ENCODE results near the gene SRCIN1. TPM values are rescaled to one million over a fixed set of nuclear protein-coding genes. Genes with fewer than 3 reads are reported as not detected.
"Not testable (repeated sequence)": the region's sequence is repeated elsewhere in the genome, so short reads cannot be mapped to it uniquely, and the experiment has no call there.

The SRCIN1 gene
- total RNA-seq, 1 experiment from 2014 or later, result 0.02 TPM

- H3K36me3 ChIP-seq, result no peaks in the 10 kb centered on the region
- H3K9me3 ChIP-seq (replicated peaks), result no peaks in the 10 kb centered on the region
- no peak overlapping the region for H3K4me3 ChIP-seq
- no peak overlapping the region for H3K27ac ChIP-seq
- no peak for DNase-seq
- no peaks in the 10 kb centered on the region for H3K27me3 ChIP-seq
- H3K4me1 ChIP-seq, result peaks cover 4% of the 10 kb centered on the region; the same call in 1 of the 2 replicates
Observed at GRCh38 chr17:38534498-38534885, 71.3 kb downstream of the SRCIN1 start.

- H3K9me3 ChIP-seq (replicated peaks), result no peaks in the 10 kb centered on the region
- peaks cover 4% of the 10 kb centered on the region; the same call in 1 of the 2 replicates for H3K4me1 ChIP-seq
- H3K27ac ChIP-seq, result no peak overlapping the region
- no peak for DNase-seq
- H3K36me3 ChIP-seq, result no peaks in the 10 kb centered on the region
- H3K27me3 ChIP-seq, result no peaks in the 10 kb centered on the region
- no peak overlapping the region for H3K4me3 ChIP-seq
Observed at GRCh38 chr17:38533866-38534497, 71.8 kb downstream of the SRCIN1 start.

DNA sequence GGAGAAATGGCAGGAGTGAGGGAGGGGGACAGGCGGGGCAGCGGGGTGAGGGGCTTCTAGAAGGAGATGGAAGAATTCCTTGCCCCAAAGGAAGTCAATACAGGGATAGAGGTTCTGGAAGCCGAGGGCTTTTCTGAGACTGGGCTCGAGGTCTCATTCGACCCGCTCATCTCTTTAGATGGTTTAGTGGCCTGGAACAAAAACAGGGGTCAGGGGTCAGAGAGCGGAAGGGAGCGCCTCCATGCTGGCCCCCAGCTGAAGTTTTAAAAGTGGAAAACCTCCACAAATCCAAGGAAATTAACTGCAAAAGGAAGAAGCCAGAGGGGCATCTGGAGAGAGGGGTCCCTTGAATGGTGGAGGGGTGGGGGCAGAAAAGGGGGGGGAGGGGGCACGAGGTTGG lies 72.5 kb downstream of the SRCIN1 start:
- Histone ChIP-seq H3K4me1 (peaks cover 4% of the 10 kb centered on the region; the same call in 1 of the 2 replicates), H3K27ac (no peak overlapping the region), H3K9me3 (replicated peaks) (no peaks in the 10 kb centered on the region), H3K4me3 (no peak overlapping the region), H3K36me3 (no peaks in the 10 kb centered on the region), H3K27me3 (no peaks in the 10 kb centered on the region)
- DNase-seq, result no peak

DNA sequence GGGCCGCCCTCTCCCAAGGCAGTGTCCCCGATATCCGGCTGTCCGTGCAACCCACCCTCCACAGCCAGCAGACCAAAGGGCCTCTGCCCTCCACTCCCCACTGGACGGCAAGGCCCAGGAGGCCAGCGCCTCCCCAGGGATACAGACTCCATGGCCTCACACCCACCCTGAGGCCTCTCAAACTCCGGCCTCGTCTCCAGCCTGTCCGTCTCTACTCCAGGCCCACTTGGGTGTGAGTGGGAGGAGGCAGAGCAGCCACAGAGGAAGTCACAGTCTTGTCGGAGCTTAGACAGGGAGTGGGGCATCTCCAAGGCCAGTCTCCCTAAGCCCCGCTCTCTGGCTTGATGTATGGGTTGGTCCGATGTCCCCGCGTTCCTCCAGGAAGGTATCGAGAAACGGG lies 73.3 kb downstream of the SRCIN1 start:
- Histone ChIP-seq H3K36me3 (no peaks in the 10 kb centered on the region), H3K27me3 (no peaks in the 10 kb centered on the region)
- no peak for DNase-seq

GRCh38 chr17:38531761-38532160 lies 74.0 kb downstream of the SRCIN1 start:
- not testable (repeated sequence) for H3K4me1 ChIP-seq; H3K4me3 ChIP-seq; DNase-seq; H3K36me3 ChIP-seq; H3K9me3 ChIP-seq (replicated peaks); H3K27me3 ChIP-seq; H3K27ac ChIP-seq

More for the DNA sequence above, 73.3 kb downstream of the SRCIN1 start:
- H3K27ac ChIP-seq, result no peak overlapping the region
- no peak overlapping the region for H3K4me3 ChIP-seq
- H3K4me1 ChIP-seq, result peaks cover 4% of the 10 kb centered on the region; the same call in 1 of the 2 replicates
- no peaks in the 10 kb centered on the region for H3K9me3 ChIP-seq (replicated peaks)

DNA sequence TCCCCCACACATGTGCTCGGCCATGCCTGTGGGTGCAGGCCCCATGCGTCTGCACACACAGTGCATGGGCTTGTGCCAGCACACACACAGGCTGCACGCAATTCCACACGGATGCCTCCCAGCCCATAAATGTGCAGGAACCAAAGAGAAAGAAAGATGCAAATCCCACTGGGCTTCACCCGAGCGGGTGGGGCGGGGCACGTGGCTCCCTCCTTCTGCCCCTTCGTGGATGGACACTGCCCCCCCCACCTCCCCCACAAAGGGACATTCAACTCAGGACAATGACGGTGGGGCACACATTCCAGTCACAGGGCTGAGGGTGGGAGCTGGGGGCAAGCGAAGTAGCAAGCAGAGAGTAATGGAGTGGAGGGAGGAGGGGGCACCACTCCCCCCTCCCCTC lies 74.9 kb downstream of the SRCIN1 start:
- not testable (repeated sequence) for H3K4me1 ChIP-seq; DNase-seq; H3K4me3 ChIP-seq; H3K27me3 ChIP-seq; H3K27ac ChIP-seq; H3K9me3 ChIP-seq (replicated peaks); H3K36me3 ChIP-seq

DNA sequence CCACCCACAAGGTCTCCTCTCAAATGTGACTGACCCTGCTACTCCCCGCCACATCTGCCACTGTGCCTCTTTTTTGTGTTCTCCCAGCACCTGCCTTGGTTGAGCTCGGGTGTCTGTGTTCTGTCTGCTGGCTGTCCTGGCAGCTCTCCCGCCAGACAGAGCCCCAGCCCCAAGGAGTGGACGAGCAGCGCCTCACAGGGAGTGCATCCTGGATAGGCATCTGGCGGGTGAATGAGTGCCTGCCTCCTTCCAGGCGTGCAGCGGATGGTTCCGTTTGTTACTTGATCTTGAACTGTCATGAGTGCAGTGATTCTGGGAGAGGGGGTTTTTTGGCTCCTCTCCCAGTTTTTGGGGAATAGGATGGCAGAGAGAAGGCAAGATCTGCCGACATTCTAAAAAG lies 77.6 kb downstream of the SRCIN1 start:
- H3K36me3 ChIP-seq; H3K27ac ChIP-seq; H3K4me1 ChIP-seq; H3K4me3 ChIP-seq; H3K9me3 ChIP-seq (replicated peaks); H3K27me3 ChIP-seq; DNase-seq: not testable (repeated sequence)

DNA sequence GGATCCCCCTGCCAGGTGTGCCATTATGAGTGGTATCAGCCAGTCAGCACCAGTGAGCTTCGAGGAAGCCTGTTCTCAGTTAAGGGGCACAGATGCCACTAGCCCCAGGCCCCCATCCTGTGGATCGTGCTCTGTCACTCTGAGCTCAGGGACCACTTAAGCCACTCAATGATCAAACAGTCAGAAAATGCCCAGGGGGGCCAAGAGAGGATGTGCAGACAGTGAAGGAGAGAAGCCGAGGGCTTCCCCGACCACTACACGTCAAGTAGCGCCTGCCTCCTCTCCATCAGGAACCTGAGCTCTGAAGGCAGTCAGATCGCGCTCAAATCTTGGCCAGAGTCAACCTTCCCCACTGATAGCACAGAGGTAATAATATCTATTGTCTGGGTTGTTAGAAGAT lies 79.2 kb downstream of the SRCIN1 start:
- not testable (repeated sequence) for H3K9me3 ChIP-seq (replicated peaks); DNase-seq; H3K27ac ChIP-seq; H3K4me1 ChIP-seq; H3K36me3 ChIP-seq; H3K27me3 ChIP-seq; H3K4me3 ChIP-seq

- Histone ChIP-seq H3K36me3 (no peaks in the 10 kb centered on the region), H3K27ac (no peak overlapping the region), H3K27me3 (no peaks in the 10 kb centered on the region), H3K4me3 (no peak overlapping the region), H3K9me3 (replicated peaks) (no peaks in the 10 kb centered on the region), H3K4me1 (peaks cover 19% of the 10 kb centered on the region)
- peak in 1 of 2 experiments; percentile 15 for DNase-seq
Observed at GRCh38 chr17:38512473-38513058, 93.2 kb downstream of the SRCIN1 start.

DNA sequence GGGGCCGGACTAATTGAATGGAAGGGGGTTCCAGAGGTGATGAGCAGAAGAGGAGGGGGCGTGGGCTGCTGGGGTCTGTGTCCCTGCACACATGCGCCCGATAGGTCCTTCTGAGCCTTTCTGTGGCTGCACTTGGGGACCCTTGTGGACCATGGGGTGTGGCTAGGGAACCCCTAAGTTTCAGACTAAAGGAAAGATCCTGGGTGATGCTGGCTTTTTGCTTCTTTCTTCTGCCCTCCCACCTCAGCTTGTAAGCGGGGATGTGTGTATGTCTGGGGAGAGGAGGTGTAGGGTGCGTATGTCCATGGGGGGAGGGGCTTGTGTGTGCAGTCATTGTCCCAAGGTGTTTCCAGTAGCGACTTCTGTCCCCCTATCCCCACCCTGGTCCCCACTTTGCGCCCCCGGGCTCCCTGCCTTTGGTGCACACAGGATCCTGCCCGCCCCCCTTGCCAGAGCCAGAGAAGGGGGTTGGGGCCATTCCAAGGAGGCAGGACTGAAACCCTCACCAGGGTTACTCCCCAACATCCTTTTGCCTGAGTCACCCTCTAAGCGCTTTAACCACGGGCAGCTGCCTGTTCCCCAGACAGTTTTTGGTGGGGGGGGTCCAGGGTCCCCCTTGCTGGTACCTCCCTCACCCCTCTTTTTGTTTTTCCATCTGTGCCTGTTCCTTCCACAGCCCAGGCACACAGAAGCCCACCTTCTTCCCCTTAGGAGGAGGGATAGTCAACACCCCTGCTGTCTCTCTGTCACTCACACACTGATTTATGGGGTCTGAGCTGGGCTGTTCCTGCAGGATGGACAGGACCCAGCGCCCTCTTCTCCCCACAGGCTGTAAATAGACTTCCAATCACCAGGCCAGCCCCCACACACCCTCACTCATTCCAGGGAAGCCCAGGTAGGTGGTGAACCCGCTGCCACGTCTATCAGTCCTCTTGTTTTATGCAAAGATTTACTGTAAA lies 94.3 kb downstream of the SRCIN1 start:
- peaks cover 19% of the 10 kb centered on the region for H3K4me1 ChIP-seq
- peak overlapping the region; percentile 38; the same call in 1 of the 2 replicates for H3K4me3 ChIP-seq
- peak overlapping the region; percentile 50 for H3K27ac ChIP-seq
- no peaks in the 10 kb centered on the region for H3K9me3 ChIP-seq (replicated peaks)
- no peaks in the 10 kb centered on the region for H3K27me3 ChIP-seq
- peak; percentile 55 to 69 for DNase-seq
- peaks cover 2% of the 10 kb centered on the region; the same call in 1 of the 2 replicates for H3K36me3 ChIP-seq

- peak; percentile 60 to 69 for DNase-seq
- H3K27me3 ChIP-seq, result no peaks in the 10 kb centered on the region
- peaks cover 19% of the 10 kb centered on the region for H3K4me1 ChIP-seq
- peak overlapping the region; percentile 50; the same call in 1 of the 2 replicates for H3K27ac ChIP-seq
- peaks cover 5% of the 10 kb centered on the region; the same call in 1 of the 2 replicates for H3K36me3 ChIP-seq
- peak overlapping the region; percentile 38 for H3K4me3 ChIP-seq
- no peaks in the 10 kb centered on the region for H3K9me3 ChIP-seq (replicated peaks)
Observed at GRCh38 chr17:38510421-38511149, 95.2 kb downstream of the SRCIN1 start.

- no peaks in the 10 kb centered on the region for H3K9me3 ChIP-seq (replicated peaks)
- peaks cover 5% of the 10 kb centered on the region; the same call in 1 of the 2 replicates for H3K36me3 ChIP-seq
- DNase-seq, result no peak
- H3K4me1 ChIP-seq, result peaks cover 19% of the 10 kb centered on the region
- peak overlapping the region; percentile 76 for H3K27ac ChIP-seq
- H3K4me3 ChIP-seq, result no peak overlapping the region
- no peaks in the 10 kb centered on the region for H3K27me3 ChIP-seq
Observed at GRCh38 chr17:38509772-38510420, 95.9 kb downstream of the SRCIN1 start.

DNA sequence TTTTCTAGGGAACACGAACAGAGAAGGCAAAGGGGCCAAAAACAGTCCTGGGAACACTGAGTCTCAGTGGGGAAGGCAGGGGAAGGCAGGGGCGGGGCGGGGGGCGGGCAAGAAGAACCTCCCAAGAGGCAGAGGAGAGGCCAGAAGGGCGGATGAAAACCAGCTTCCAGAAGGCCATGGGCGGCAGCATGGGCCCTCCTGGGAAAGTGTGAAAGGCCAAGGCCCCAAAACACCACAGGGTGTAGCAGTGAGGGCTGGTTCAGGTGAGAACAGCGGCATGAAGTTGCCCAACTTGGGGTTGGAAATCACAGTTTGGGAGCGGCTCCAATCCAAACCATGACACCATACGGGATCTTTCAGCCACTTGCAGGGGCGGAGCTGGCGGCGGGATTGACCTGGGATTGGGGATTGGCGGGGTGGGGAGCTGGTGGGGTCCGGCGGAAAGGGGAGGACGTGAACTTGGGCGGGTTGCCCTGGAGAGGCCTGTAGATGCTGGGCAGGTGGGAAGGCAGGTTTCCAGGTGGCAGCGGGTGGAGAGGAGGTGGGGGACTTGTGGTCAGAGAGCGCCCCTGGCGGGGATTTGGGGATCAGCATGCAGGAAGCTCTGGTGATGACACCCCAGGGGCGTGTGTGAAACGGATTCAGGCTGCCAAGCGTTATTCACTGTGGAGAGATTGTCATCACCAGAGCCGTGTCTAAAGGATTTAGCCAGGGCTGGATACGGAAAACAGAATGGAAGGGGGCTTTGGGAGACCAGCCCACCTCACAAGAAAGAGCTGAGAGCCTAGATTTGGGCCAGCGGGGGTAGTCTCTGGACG lies 96.6 kb downstream of the SRCIN1 start:
- peaks cover 19% of the 10 kb centered on the region for H3K4me1 ChIP-seq
- H3K27me3 ChIP-seq, result no peaks in the 10 kb centered on the region
- DNase-seq, result peak; percentile 71 to 73
- no peak overlapping the region for H3K4me3 ChIP-seq
- H3K27ac ChIP-seq, result peak overlapping the region; percentile 76
- H3K36me3 ChIP-seq, result peaks cover 5% of the 10 kb centered on the region; the same call in 1 of the 2 replicates
- H3K9me3 ChIP-seq (replicated peaks), result no peaks in the 10 kb centered on the region

Measured in SJCRH30 (cell line).